SK-MEL-5 (cell line): ENCODE measurements around the gene TRIM39. TPM values are rescaled to one million over a fixed set of nuclear protein-coding genes. Genes with fewer than 3 reads are reported as not detected.
A peak's percentile ranks its signal among the peaks of the same experiment; 100 is the strongest.
"Not testable (repeated sequence)": the region's sequence is repeated elsewhere in the genome, so short reads cannot be mapped to it uniquely, and the experiment has no call there.

ENCODE experiments used
- DNase-seq: peaks from one replicate; pipeline ENCODE4 v3.0.0-alpha.2; 2016; ENCODE audit warnings: low read depth, low spot score
- in situ Hi-C: cut with HindIII; loops from 2 replicates; pipeline ENCODE4 v1.10.0; 2016; ENCODE audit warnings: low sequenced_read_pairs, high pct_unique_total_duplicates, low pct_unique_long_range_greater_than_20kb
- polyA plus RNA-seq, 2 experiments: library from polyadenylated mRNA; depleted of rRNA; stranded (reverse); fragments of >200 nt; gene quantifications; 2 replicates each; pipeline ENCODE4 v1.2.3, GENCODE V29; 2015
- total RNA-seq: library from RNA; depleted of rRNA; stranded (reverse); fragments of >200 nt; shearing (Covaris generic); gene quantifications from 2 replicates; pipeline ENCODE4 v1.2.3, GENCODE V29; 2014; rRNA removed

TRIM39 gene
- total RNA-seq, result 8.2 and 9.1 TPM in 2 replicates
- polyA plus RNA-seq (2015; cell fraction: cytosol; rRNA removed), result 6.9 and 7.6 TPM in 2 replicates
- polyA plus RNA-seq (2015; cell fraction: nucleus; rRNA removed), result 17.2 and 18.5 TPM in 2 replicates

DNA sequence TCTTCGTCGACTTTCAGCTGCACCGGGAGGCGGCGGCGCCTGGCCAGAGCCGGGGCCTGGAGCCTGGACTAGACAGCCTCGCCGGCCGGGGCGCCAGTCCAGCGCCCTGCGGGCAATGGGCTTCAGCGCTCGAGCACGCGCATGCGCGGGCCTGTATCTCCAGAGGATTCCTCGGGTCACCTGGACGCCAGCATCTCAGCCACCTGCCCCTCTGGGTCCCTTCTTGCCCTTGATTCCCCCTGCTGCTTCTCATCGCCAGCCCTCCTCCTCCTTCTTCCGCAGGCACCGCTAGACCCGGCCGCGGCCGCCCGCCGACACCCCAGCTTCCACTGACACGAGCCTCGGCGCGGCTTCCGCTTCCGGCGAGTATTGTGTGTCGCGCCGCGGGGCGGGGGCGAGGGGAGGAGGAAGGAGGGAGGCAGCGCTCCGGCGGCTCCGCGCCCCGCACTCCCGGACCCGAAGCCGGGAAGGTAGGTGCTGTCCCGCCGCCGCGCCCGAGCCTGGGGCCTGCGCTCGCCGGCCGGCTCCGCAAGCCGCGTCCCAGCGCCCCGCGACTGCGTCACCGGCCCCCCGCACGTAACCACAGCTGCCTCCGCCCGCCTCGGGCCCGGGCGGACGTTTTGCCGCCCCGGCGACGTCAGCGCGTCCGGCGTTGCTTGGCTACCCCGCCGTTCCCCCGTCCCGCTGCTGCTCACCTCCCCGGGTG, at the start of gene TRIM39:
Gene TRIM39 (plus strand): TSS at position 402 of the 706 bp plus-strand sequence. CDS start 2,391 bp downstream, outside the sequence.
- in situ Hi-C loops, result loop anchor here (25.0 kb wide), 1 partner anchor 89 kb away; no protein-coding TSS in a partner anchor

DNA sequence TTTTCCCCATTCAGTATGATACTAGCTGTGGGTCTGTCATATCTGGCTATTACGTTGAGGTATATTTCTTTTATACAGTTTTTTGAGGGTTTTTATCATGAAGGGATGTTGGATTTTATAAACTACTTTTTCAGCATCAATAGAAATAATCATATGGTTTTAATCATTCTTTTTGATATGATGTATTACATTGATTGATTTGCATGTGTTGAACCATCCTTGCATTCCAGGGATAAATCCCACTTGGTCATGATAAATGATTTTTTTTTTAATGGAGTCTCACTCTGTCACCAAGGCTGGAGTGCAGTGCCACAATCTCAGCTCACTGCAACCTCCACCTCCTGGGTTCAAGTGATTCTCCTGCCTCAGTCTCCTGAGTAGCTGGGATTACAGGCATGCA, 45.7 kb upstream of the TRIM39 start:
- DNase-seq, in situ Hi-C loops: not testable (repeated sequence)

More for the DNA sequence above, at the start of gene TRIM39:
- peak; percentile 77 for DNase-seq

GRCh38 chr6:30282522-30282921, 44.2 kb upstream of the TRIM39 start:
- DNase-seq, result no peak
- in situ Hi-C loops, result no loop called here

GRCh38 chr6:30283761-30284160, 43.0 kb upstream of the TRIM39 start:
- DNase-seq, result no peak
- in situ Hi-C loops, result no loop called here

DNA sequence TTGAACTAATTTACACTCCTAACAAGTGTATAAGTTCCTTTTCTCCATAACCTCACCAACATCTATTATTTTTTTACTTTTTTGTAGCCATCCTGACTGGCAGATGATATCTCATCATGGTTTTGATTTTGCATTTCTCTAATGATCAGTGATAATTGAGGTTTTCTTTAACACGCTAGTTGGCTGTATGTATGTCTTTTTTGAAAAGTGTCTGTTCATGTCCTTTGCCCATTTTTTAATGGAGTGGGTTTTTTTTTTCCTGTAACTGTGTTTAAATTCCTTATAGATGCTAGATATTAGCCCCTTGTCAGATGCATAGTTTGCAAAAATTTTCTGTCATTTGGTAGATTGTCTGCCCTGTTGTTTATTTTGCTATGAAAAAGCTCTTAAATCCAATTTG, 39.6 kb upstream of the TRIM39 start:
- no peak for DNase-seq
- in situ Hi-C loops, result no loop called here

DNA sequence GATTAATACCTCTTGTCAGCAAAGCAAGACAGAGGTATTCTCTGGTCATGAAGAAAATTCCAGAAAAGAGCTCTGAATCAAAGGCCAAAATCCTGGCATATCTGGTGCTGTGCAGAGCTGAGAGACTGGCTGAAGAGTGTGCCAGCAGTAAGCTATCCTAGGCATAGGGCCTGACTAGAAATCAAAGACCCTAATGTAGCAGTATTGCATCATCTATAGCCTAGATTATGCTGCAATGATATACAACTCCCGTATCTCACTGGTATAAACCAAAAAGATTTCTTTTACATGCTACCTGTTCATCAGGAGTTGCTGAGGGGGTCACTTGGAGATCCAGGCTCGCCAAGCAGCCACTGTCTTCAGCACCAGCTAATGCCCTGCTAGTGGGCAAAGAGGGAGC, 30.9 kb upstream of the TRIM39 start:
- DNase-seq, result no peak
- in situ Hi-C loops, result no loop called here

DNA sequence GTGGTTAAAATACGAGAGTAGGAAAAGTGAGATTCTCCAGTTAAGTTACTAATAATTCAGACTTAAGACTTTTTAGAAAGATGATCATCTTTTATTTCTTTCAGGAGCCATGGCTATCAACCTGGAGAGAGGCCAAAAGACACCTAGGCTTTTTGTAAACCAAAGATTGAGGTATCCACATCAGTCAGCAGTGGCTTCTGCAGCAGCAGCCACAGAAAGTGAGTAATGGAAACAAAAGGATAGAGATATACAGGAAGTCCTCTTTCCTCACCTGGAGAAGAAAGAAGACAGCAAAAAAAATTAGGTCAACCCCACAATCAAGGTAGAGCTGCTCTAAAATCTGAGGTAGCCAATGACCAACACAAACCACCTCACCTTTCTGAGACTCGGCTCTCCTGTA, 22.7 kb upstream of the TRIM39 start:
- no peak for DNase-seq
- in situ Hi-C loops, result no loop called here

DNA sequence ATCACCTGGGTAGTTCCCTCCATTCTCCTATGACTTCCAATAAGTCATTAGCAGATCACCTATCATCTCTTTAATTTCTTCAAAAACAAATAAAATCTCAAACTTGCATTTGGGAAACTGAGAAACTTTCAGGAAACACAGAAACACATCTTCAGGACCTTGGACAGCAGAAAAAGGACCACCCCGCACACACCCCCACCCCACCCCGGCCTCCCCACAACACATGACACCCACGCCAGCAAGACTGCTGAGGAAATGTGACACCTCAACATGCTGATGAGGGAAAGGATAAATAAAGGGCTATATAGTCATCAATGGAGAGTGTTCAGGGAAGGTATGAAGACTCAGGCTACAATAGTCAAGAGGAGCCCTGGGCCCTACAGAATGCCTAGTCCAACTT, 15.6 kb upstream of the TRIM39 start:
- no peak for DNase-seq
- in situ Hi-C loops, result no loop called here

DNA sequence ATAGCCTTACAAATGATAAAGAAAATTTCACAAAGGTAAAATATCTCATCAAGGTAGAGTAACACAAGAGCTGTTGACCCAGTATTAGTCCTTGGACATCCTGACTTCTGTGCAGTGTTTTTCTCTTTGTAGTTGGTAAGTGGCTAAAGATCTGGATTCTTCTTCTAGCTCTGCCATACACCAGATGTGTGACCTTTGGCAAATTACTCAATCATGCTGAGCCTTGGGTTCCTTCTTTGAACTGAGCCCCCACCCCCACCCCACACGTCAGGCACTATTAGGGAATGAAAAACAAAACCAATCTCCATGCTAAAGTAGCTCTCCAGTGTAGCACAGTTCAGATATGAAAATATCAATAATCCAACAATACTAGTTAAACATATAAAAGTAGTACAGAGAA, 15.1 kb upstream of the TRIM39 start:
- in situ Hi-C loops, result no loop called here
- no peak for DNase-seq

DNA sequence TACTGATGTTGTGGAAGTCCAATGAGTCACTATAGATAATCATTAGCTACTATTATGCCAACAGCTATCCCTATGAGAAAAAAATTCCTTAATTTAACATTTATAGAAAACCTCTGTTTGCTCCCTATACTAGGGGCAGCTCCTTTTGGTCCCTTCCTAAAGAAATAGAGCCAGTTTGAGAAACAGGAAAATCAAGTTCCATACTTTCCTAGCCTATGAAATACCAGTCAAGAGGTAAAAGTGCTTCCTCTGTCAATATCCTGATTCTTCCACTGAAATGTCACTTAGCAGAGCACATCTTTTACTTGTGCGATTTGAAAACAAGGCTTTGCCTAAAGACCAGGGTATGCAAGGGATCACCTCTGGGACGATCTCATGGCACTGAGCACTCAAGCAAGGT, 14.5 kb upstream of the TRIM39 start:
- DNase-seq, result no peak
- in situ Hi-C loops, result no loop called here

DNA sequence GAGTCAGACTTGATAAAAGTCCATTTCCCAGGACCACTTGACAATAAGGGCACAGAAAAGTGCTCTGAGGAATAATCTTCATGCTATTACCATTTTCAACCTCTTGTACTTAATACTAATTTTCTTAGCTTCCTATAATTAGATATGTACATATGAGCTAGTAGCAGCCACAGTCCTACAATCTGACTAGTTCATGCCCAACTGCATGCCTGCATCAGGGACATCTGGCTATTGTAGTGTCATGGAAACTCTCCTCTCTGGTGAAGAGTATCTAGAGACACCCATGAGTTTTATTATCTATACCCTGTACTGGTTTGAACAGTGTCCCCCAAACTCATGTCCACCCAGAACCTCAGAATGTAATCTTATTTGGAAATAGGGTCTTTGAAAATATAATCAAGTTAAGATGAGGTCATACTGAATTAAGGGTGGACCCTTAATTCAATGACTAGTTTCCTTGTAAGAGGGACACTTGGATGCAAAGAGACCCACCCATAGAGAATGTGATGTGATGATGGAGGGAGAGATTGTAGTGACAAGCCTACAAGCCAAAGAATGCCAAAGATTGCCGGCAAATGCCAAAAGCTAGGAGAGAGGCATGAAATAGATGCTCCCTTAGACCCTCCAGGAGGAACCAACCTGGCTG, 13.9 kb upstream of the TRIM39 start:
- no peak for DNase-seq
- in situ Hi-C loops, result no loop called here

GRCh38 chr6:30315156-30315555, 11.6 kb upstream of the TRIM39 start:
- in situ Hi-C loops, result no loop called here
- no peak for DNase-seq

GRCh38 chr6:30317913-30318589, 8.7 kb upstream of the TRIM39 start:
- no peak for DNase-seq
- in situ Hi-C loops, result no loop called here

- in situ Hi-C loops, result no loop called here
Measured at GRCh38 chr6:30319146-30319835, 7.4 kb upstream of the TRIM39 start.

GRCh38 chr6:30321692-30322388, 4.9 kb upstream of the TRIM39 start:
- no peak for DNase-seq
- in situ Hi-C loops, result no loop called here

More at GRCh38 chr6:30319146-30319835, 7.4 kb upstream of the TRIM39 start:
- DNase-seq, result no peak

DNA sequence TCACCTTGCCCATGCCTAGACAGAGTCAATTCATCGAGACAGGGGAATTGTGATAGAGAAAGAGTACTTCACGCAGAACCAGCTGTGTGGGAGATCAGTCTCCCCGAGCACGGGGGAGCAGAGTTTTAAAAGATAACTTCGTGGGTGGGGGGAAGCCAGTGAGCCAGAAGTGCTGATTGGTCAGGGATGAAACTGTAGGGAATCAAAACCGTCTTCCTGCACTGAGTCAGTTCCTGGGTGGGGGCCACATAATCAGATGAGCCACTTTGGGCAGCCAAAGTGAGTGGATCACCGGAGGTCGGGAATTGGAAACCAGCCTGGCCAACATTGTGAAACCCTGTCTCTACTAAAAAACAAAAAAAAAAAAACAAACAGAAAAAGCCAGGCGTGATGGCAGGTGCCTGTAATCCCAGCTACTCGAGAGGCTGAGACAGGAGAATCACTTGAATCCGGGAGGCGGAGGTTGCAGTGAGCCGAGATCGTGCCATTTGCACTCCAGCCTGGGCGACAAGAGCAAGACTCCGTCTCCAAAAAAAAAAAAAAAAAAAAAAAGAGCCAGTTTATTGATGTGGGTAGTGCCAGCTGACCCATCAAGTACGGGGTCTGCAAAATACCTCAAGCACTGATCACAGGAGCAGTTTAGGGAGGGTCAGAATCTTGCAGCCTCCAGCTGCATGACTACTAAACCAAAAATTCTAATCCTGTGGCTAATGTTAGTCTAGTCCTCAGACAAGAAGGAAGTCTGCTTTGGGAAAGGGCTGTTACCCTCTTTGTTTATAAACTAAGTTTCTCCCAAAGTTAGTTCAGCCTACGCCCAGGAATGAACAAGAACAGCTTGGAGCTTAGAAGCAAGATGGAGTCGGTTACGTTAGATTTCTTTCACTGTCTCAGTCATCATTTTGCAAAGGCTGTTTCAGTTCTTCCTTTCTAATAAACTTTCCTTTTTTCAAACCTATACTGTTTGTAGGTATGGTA, 3.9 kb upstream of the TRIM39 start:
- DNase-seq, result no peak
- in situ Hi-C loops, result no loop called here
